Measurements from ENCODE around the gene CCDC92.

Gene CCDC92

GRCh38 chr12:123942911-123943648 is 29.6 kb downstream of the CCDC92 start:
- ATAC-seq: no peak
- TF ChIP-seq CREB5 (CRISPR knock-in tag; IDR thresholded peaks at IDR 0.05; ENCODE audit: low read depth) (no peak), PATZ1 (CRISPR knock-in tag; IDR thresholded peaks at IDR 0.05; ENCODE audit: borderline replicate concordance) (no peak), PPARA (CRISPR knock-in tag; IDR thresholded peaks at IDR 0.05; ENCODE audit: borderline replicate concordance) (no peak), BACH2 (CRISPR knock-in tag; IDR thresholded peaks at IDR 0.05; ENCODE audit: borderline replicate concordance) (no peak), SNAI2 (CRISPR knock-in tag; IDR thresholded peaks at IDR 0.05) (no peak), GLIS3 (CRISPR knock-in tag; IDR thresholded peaks at IDR 0.05) (no peak), CSRNP3 (CRISPR knock-in tag; IDR thresholded peaks at IDR 0.05) (no peak), CSDC2 (CRISPR knock-in tag; IDR thresholded peaks at IDR 0.05) (no peak), TOX (CRISPR knock-in tag; IDR thresholded peaks at IDR 0.05; ENCODE audit: borderline replicate concordance) (no peak), TCF4 (CRISPR knock-in tag; IDR thresholded peaks at IDR 0.05; ENCODE audit: borderline replicate concordance) (no peak), ZNF565 (CRISPR knock-in tag; conservative IDR thresholded peaks at IDR 0.05; ENCODE audit: low read depth) (no peak), TSHZ2 (CRISPR knock-in tag; IDR thresholded peaks at IDR 0.05) (no peak), ISL1 (CRISPR knock-in tag; IDR thresholded peaks at IDR 0.05) (no peak)

GRCh38 chr12:123942238-123942653 is 30.4 kb downstream of the CCDC92 start:
- no peak for ATAC-seq

GRCh38 chr12:123941624-123942237 is 30.9 kb downstream of the CCDC92 start:
- ATAC-seq: no peak
- TF ChIP-seq CSRNP3 (CRISPR knock-in tag; IDR thresholded peaks at IDR 0.05): no peak

More at GRCh38 chr12:123942238-123942653, 30.4 kb downstream of the CCDC92 start:
- TF ChIP-seq ZFP30 (CRISPR knock-in tag; IDR thresholded peaks at IDR 0.05): no peak
- no peak for TF ChIP-seq ARNTL (CRISPR knock-in tag; IDR thresholded peaks at IDR 0.05; ENCODE audit: borderline replicate concordance, low read depth)
- no peak for TF ChIP-seq ZNF70 (CRISPR knock-in tag; IDR thresholded peaks at IDR 0.05)

GRCh38 chr12:123941000-123941399 is 31.6 kb downstream of the CCDC92 start:
- no peak for TF ChIP-seq SNAI2 (CRISPR knock-in tag; IDR thresholded peaks at IDR 0.05)
- TF ChIP-seq TSHZ2 (CRISPR knock-in tag; IDR thresholded peaks at IDR 0.05): no peak
- TF ChIP-seq ZNF565 (CRISPR knock-in tag; conservative IDR thresholded peaks at IDR 0.05; ENCODE audit: low read depth): no peak
- ATAC-seq: no peak
